Adrenal gland (tissue), 12 donors: ENCODE results near the gene PRADC1. TPM values are rescaled to one million over a fixed set of nuclear protein-coding genes. Genes with fewer than 3 reads are reported as not detected.

Experiments used
- DNase-seq, 7 donors: peaks; one replicate each; pipeline ENCODE4 v3.0.0-alpha.2; 2019 to 2020
- H3K27ac ChIP-seq, 5 donors: fragments of 200-600 bp; sonication (generic) in 4 of 5; 1 replicate in 3 of 5; 2 replicates in 2 of 5; pipeline versions ENCODE4 v1.5.1 to v1.8.0; 2016 to 2020; ENCODE audit warnings: mild to moderate bottlenecking in 1 of 5
- H3K27me3 ChIP-seq: fragments of 200-600 bp; 2 replicates; pipeline ENCODE4 v1.8.0; 2021
- H3K36me3 ChIP-seq, 2 donors: fragments of 200-600 bp; replicated peaks in 1 of 2; 1 replicate in 1 of 2; 2 replicates in 1 of 2; pipeline versions ENCODE4 v1.5.1 to v1.8.0; 2018 to 2022
- H3K4me1 ChIP-seq, 2 donors: fragments of 200-600 bp; replicated peaks in 1 of 2; 1 replicate in 1 of 2; 2 replicates in 1 of 2; pipeline versions ENCODE4 v1.5.1 to v1.8.0; 2018 to 2021
- H3K4me3 ChIP-seq, 4 donors: fragments of 200-600 bp; sonication (generic) in 3 of 4; one replicate each; pipeline ENCODE4 v1.5.1; 2016 to 2018
- H3K9me3 ChIP-seq, 3 donors: fragments of 200-600 bp; sonication (generic) in 1 of 3; replicated peaks in 1 of 3; 1 replicate in 2 of 3; 2 replicates in 1 of 3; pipeline versions ENCODE4 v1.5.1 to v1.8.0; 2016 to 2021
- POLR2A ChIP-seq, 2 donors: fragments of 450-650 bp; IDR thresholded peaks; one replicate each; pipeline ENCODE4 v1.6.1; 2017; ENCODE audit warnings: antibody characterized with exemption in 2 of 2, mild to moderate bottlenecking in 2 of 2, moderate library complexity in 1 of 2
- WGBS, 4 donors: extraction: QIAGEN DNeasy Blood & Tissue Kit in 2 of 4; methylation state at CpG; one replicate each; pipeline versions ENCODE4 v1.1.5 to v1.1.7; 2013 to 2017; 5-methylcytosine and 5-hydroxymethylcytosine counted together
- intact Hi-C, 2 donors: fragments of 100-400 bp; cut with DNase I; formaldehyde crosslinking; loops; one replicate each; pipeline versions ENCODE4 v1.14.1 to v1.15.0; 2022 to 2023
- polyA plus RNA-seq, 3 donors: library from polyadenylated mRNA; stranded (reverse); fragments of 200-250 nt in 2 of 3; fragments of 350-450 nt in 1 of 3; fragmentation: Illumina TruSeq in 1 of 3; extraction: RNeasy Lipid Tissue Mini Kit (QIAGEN cat#74804) in 1 of 3; gene quantifications; one replicate each; pipeline ENCODE4 v1.2.3, GENCODE V29; 2013 to 2014
- total RNA-seq, 9 donors: library from RNA; depleted of rRNA in 4 of 9; stranded (reverse); fragments of >200 nt in 4 of 9; fragments of 120-200 nt in 1 of 9; fragmentation: NEBNext Ultra II Directional in 1 of 9; extraction: Animal tissue kit (Norgen Biotek cat#: 25700) in 1 of 9; gene quantifications; one replicate each; pipeline versions ENCODE4 v1.1.0 to v1.2.4, GENCODE V29; 2013 to 2023
- TF ChIP-seq, protein P1 (sequence below), 6 experiments: fragments of 450-650 bp in 4 of 6; fragments of 200-600 bp in 2 of 6; sonication (generic) in 1 of 6; IDR thresholded peaks; 1 replicate in 5 of 6; 2 replicates in 1 of 6; pipeline versions ENCODE4 v1.5.1 to v1.8.0; 2016 to 2021; ENCODE audit warnings: antibody characterized with exemption in 6 of 6, mild to moderate bottlenecking in 2 of 6, moderate library complexity in 1 of 6
- donor health status: healthy with polysubstance abuse.
- donor health status: Bipolar disorder and iron deficiency.
- donor health status: DM: yes; HTN: yes; CAD: no.
- donor health status: DM: no; HTN: no; CAD: no.
- donor health status: DM: no; HTN: no; CAD: no.
- donor health status: DM: yes; HTN: yes; CAD: no.

Gene PRADC1
- total and polyA plus RNA-seq, 12 donors, result 24.4 to 76.3 (median 35.8) TPM

- no peak overlapping the region for H3K4me3 ChIP-seq
- intact Hi-C loops, result no loop called here
- peaks cover 17 to 20% of the 10 kb centered on the region in 2 donors for H3K4me1 ChIP-seq
- no peak for DNase-seq
- H3K9me3 ChIP-seq, result no peaks in the 10 kb centered on the region
- 72 to 84% (median 78%) methylated on average over 4 to 5 of the region's 5 CpGs for WGBS, 4 donors
- H3K27ac ChIP-seq, result no peak overlapping the region
- peaks cover 0 to 31% of the 10 kb centered on the region in 2 donors for H3K36me3 ChIP-seq
- no peaks in the 10 kb centered on the region for H3K27me3 ChIP-seq
- TF ChIP-seq, protein P1, sequence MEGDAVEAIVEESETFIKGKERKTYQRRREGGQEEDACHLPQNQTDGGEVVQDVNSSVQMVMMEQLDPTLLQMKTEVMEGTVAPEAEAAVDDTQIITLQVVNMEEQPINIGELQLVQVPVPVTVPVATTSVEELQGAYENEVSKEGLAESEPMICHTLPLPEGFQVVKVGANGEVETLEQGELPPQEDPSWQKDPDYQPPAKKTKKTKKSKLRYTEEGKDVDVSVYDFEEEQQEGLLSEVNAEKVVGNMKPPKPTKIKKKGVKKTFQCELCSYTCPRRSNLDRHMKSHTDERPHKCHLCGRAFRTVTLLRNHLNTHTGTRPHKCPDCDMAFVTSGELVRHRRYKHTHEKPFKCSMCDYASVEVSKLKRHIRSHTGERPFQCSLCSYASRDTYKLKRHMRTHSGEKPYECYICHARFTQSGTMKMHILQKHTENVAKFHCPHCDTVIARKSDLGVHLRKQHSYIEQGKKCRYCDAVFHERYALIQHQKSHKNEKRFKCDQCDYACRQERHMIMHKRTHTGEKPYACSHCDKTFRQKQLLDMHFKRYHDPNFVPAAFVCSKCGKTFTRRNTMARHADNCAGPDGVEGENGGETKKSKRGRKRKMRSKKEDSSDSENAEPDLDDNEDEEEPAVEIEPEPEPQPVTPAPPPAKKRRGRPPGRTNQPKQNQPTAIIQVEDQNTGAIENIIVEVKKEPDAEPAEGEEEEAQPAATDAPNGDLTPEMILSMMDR (IDR thresholded peaks at IDR 0.05), result no peak
- no peak for TF ChIP-seq POLR2A (IDR thresholded peaks at IDR 0.05)
These were observed 23.0 kb upstream of the PRADC1 start for GRCh38 chr2:73255907-73256617.

DNA sequence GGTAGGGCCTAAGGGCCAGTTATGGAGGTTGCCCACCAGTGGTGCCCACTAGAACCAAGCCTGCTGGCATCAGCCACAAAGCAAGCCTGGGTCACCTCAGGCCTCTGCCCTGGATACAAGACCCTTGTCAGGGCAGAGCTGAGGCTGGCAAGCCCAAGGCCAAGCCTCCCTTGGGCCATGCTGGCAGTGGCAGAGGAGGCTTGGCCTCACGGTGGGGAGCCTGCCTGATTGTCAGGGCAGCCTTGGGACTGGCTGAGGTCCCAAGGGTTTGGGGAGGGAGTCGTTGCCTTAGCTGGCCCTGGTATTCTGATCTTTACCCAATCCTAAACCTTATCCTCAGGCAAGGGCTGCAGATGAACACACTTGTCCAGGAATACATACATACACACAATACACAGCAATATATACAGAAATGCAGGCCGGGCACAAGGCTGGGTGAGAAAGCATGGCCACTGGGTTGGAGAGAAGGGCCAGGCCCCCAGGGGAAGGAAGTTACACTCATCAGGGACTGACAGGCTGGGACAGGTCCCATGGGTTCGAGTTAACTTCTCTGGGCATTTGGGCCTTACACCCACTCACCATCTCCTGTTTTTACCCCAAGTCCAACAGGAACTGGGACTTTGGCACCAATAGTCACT lies 22.1 kb upstream of the PRADC1 start:
- intact Hi-C loops, result no loop called here
- WGBS, 4 donors, result 58 to 75% (median 60%) methylated on average over 3 to 4 of the region's 4 CpGs
- Histone ChIP-seq H3K27ac (peak overlapping the region; percentile 42 to 79 (median 65)), H3K27me3 (no peaks in the 10 kb centered on the region), H3K36me3 (peaks cover 0 to 40% of the 10 kb centered on the region in 2 donors), H3K4me3 (no peak overlapping the region), H3K4me1 (peaks cover 17 to 29% of the 10 kb centered on the region in 2 donors), H3K9me3 (no peaks in the 10 kb centered on the region)
- TF ChIP-seq, protein P1 (IDR thresholded peaks at IDR 0.05), result no peak
- no peak for TF ChIP-seq POLR2A (IDR thresholded peaks at IDR 0.05)
- peak in 2 of 7 donors; percentile 48 to 57 for DNase-seq

DNA sequence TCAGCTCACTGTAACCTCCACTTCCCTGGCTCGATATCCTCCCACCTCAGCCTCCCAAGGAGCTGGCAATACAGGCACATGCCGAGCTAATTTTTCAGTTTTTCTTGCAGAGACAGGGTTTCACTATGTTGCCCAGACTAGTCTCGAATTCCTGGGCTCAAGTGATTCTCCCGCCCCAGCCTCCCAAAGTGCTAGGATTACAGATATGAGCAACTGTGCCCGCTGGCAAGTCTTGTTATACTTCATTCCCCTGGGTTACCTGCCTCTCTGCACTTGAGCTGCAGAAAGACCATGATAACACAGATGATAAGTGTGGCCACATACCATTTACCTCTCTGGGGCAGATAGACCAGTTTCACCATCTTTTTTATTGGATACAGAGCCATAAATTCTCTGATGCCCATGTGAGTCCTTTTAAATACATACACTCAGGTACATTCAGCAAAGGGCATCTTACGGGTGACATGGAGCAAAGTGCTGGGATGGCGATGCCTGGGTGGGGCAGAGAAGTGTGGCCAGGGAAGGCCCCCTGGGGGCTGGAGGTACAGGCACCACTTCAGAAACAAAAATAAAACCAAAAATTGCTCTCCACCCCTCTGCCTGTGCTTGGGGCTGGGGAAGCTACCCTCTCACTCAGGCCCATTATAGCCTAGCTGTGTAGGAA lies 21.4 kb upstream of the PRADC1 start:
- no peak overlapping the region for H3K4me3 ChIP-seq
- no peak for TF ChIP-seq POLR2A (IDR thresholded peaks at IDR 0.05)
- TF ChIP-seq, protein P1 (IDR thresholded peaks at IDR 0.05), result no peak
- no peak for DNase-seq
- H3K36me3 ChIP-seq, result peaks cover 0 to 47% of the 10 kb centered on the region in 2 donors
- H3K4me1 ChIP-seq, result peaks cover 17 to 32% of the 10 kb centered on the region in 2 donors
- intact Hi-C loops, result no loop called here
- peak overlapping the region; percentile 42 to 79 (median 65) for H3K27ac ChIP-seq
- no peaks in the 10 kb centered on the region for H3K27me3 ChIP-seq
- 71 to 89% (median 85%) methylated on average over 7 of the region's 7 CpGs for WGBS, 4 donors
- no peaks in the 10 kb centered on the region for H3K9me3 ChIP-seq

DNA sequence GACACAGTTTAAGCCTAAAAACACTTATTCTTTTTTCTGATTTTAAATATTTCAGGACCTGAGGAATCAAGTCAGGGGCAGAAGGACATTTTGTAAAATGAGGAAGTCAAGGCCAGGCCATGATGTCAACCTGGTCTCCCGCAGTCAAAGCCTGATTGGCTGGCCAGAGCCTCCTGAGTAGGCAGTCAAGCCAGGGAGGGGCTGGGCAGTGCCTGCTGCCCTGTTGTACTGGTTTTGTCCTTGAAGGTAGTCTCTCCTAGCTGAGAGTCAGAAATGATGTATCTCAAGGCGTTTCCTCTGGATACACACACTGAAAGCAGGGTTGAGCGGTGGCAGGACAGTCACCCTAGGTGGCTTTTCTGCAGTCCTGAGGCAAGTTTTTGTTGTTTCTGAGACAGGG lies 20.9 kb upstream of the PRADC1 start:
- Histone ChIP-seq H3K4me1 (peaks cover 17 to 32% of the 10 kb centered on the region in 2 donors), H3K27ac (peak overlapping the region in 3 of 5 donors; percentile 65 to 79 (median 70)), H3K27me3 (no peaks in the 10 kb centered on the region), H3K36me3 (peaks cover 0 to 52% of the 10 kb centered on the region in 2 donors), H3K4me3 (no peak overlapping the region), H3K9me3 (no peaks in the 10 kb centered on the region)
- peak; percentile 56 to 89 (median 85) for DNase-seq
- intact Hi-C loops, result no loop called here
- WGBS, 4 donors, result 41 to 57% (median 51%) methylated on average over 2 to 3 of the region's 3 CpGs
- peak in 1 of 2 donors; percentile 17 for TF ChIP-seq POLR2A (IDR thresholded peaks at IDR 0.05)
- TF ChIP-seq, protein P1 (IDR thresholded peaks at IDR 0.05), result no peak
